Sigmoid colon (tissue), 4 donors: ENCODE data around the gene ZNF253.

ENCODE experiments used
- POLR2A ChIP-seq, 2 donors: fragments of 450-650 bp; IDR thresholded peaks; one replicate each; pipeline ENCODE4 v1.6.1; 2016; ENCODE audit warnings: antibody characterized with exemption in 2 of 2, mild to moderate bottlenecking in 2 of 2, moderate library complexity in 2 of 2
- POLR2AphosphoS5 ChIP-seq, 4 donors: sonication (generic); formaldehyde crosslinking; IDR thresholded peaks; one replicate each; pipeline ENCODE4 v1.6.1; 2017; ENCODE audit warnings: antibody characterized with exemption in 4 of 4
- TF ChIP-seq, protein P1 (sequence below), 4 experiments: fragments of 450-650 bp in 3 of 4; fragments of 200-600 bp in 1 of 4; IDR thresholded peaks; one replicate each; pipeline ENCODE4 v1.5.1; 2016 to 2019; ENCODE audit warnings: antibody characterized with exemption in 4 of 4, mild to moderate bottlenecking in 3 of 4, moderate library complexity in 2 of 4

DNA sequence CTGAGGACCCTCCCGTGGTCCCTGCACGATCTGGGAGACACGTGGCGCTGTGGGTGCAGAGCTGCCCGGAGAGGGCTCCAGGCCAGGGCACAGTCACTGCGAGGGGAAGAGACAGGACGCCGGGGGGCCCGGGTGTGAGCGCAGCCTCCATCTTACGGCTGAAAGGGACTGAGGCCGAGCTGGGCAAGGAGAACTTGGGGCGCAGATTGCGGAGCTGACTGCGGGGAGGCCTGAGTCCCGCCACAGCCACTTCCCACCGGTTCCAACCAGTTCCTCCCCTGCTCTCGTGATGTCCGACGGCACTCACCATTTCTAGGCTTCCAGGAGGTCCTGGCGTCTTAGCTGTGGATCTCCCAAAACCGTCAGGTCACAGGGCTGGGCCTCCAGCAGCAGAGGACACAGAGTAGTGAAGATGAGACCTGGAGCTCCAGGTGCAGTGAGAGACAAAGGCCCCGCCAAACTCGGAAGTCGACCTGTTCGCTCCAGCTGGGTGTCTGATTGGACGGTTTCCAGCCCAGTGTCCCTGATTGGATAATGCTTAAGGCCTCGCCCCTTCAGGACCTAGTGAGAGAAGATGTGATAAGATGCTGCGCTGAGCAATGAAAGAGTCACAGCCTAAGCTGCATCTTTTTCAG is 4.8 kb upstream of the ZNF253 start:
- TF ChIP-seq, protein P1, sequence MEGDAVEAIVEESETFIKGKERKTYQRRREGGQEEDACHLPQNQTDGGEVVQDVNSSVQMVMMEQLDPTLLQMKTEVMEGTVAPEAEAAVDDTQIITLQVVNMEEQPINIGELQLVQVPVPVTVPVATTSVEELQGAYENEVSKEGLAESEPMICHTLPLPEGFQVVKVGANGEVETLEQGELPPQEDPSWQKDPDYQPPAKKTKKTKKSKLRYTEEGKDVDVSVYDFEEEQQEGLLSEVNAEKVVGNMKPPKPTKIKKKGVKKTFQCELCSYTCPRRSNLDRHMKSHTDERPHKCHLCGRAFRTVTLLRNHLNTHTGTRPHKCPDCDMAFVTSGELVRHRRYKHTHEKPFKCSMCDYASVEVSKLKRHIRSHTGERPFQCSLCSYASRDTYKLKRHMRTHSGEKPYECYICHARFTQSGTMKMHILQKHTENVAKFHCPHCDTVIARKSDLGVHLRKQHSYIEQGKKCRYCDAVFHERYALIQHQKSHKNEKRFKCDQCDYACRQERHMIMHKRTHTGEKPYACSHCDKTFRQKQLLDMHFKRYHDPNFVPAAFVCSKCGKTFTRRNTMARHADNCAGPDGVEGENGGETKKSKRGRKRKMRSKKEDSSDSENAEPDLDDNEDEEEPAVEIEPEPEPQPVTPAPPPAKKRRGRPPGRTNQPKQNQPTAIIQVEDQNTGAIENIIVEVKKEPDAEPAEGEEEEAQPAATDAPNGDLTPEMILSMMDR (IDR thresholded peaks at IDR 0.05): no peak
- TF ChIP-seq POLR2AphosphoS5 (IDR thresholded peaks at IDR 0.05) (no peak), POLR2A (IDR thresholded peaks at IDR 0.05) (no peak)
